ENCODE data around the gene TBCA.

Gene TBCA

GRCh38 chr5:77641397-77641943 lies 134.7 kb downstream of the TBCA start:
- DNase-seq, result no peak

Data from CD4-positive, alpha-beta T cell treated with Interleukin-12 subunit alpha and Interleukin-12 subunit beta, for 1 hour (primary cell).